CD14-positive monocyte (primary cell): ENCODE results near the gene ARRB1. TPM values are rescaled to one million over a fixed set of nuclear protein-coding genes. Genes with fewer than 3 reads are reported as not detected.

Source experiments
- DNase-seq, 3 donors: peaks; one replicate each; pipeline ENCODE4 v3.0.0-alpha.2; 2011 to 2022
- H2AFZ ChIP-seq: 2 replicates; pipeline ENCODE4 v1.6.0; 2012; ENCODE audit warnings: mild to moderate bottlenecking, low read depth, low read length, inconsistent platforms; ENCODE audit not compliant: insufficient read depth, poor library complexity, severe bottlenecking
- H3K27ac ChIP-seq, 2 donors: 1 replicate in 1 of 2; 2 replicates in 1 of 2; pipeline ENCODE4 v1.5.1; 2012 to 2013; ENCODE audit warnings: low read length in 2 of 2, control low read depth in 1 of 2, inconsistent platforms in 1 of 2, low read depth in 1 of 2, mild to moderate bottlenecking in 1 of 2
- H3K27me3 ChIP-seq, 2 donors: one replicate each; pipeline versions ENCODE4 v1.6.0 to v1.6.1; 2011 to 2013; ENCODE audit warnings: low read length in 2 of 2; ENCODE audit not compliant: control insufficient read depth in 2 of 2, insufficient read depth in 2 of 2
- H3K36me3 ChIP-seq, 2 donors: replicated peaks in 1 of 2; 1 replicate in 1 of 2; 2 replicates in 1 of 2; pipeline versions ENCODE4 v1.5.1 to v1.6.1; 2012 to 2013; ENCODE audit warnings: low read length in 2 of 2, control low read depth in 1 of 2, inconsistent platforms in 1 of 2, mild to moderate bottlenecking in 1 of 2; ENCODE audit not compliant: insufficient read depth in 2 of 2, control insufficient read depth in 1 of 2
- H3K4me1 ChIP-seq, 2 donors: 1 replicate in 1 of 2; 2 replicates in 1 of 2; pipeline versions ENCODE4 v1.5.1 to v1.6.1; 2012 to 2013; ENCODE audit warnings: low read length in 2 of 2, control low read depth in 1 of 2, inconsistent platforms in 1 of 2, mild to moderate bottlenecking in 1 of 2, moderate library complexity in 1 of 2; ENCODE audit not compliant: insufficient read depth in 2 of 2, control insufficient read depth in 1 of 2
- H3K4me2 ChIP-seq: replicated peaks from 2 replicates; pipeline ENCODE3; 2012; ENCODE audit warnings: low read length, moderate library complexity, mild to moderate bottlenecking; ENCODE audit not compliant: poor library complexity, severe bottlenecking; ENCODE audit errors: extremely low read depth
- H3K4me3 ChIP-seq, 3 experiments: fragments of 200-600 bp in 1 of 3; sonication (generic) in 1 of 3; replicated peaks in 1 of 3; 1 replicate in 2 of 3; 2 replicates in 1 of 3; pipeline ENCODE4 v1.5.1; 2011 to 2013; ENCODE audit warnings: low read length in 3 of 3, mild to moderate bottlenecking in 3 of 3, control low read depth in 2 of 3, low read depth in 2 of 3, inconsistent platforms in 1 of 3, moderate library complexity in 1 of 3
- H3K79me2 ChIP-seq: 2 replicates; pipeline ENCODE4 v1.6.0; 2012; ENCODE audit warnings: mild to moderate bottlenecking, control low read depth, inconsistent platforms, low read length, moderate library complexity; ENCODE audit not compliant: insufficient read depth
- H3K9ac ChIP-seq: 2 replicates; pipeline ENCODE4 v1.6.0; 2017; ENCODE audit warnings: low read length, mild to moderate bottlenecking; ENCODE audit not compliant: insufficient read depth, poor library complexity, severe bottlenecking
- H3K9me3 ChIP-seq, 2 donors: replicated peaks in 1 of 2; 1 replicate in 1 of 2; 2 replicates in 1 of 2; pipeline versions ENCODE4 v1.5.1 to v1.6.1; 2012 to 2013; ENCODE audit warnings: low read length in 2 of 2, control low read depth in 1 of 2; ENCODE audit not compliant: control insufficient read depth in 1 of 2, insufficient read depth in 1 of 2
- H4K20me1 ChIP-seq: 2 replicates; pipeline ENCODE4 v1.6.0; 2012; ENCODE audit warnings: mild to moderate bottlenecking, low read length, control low read depth, moderate library complexity; ENCODE audit not compliant: insufficient read depth
- H3K27ac Mint-ChIP-seq, 7 donors: one replicate each; pipeline ENCODE4 v1.8.0; 2020; ENCODE audit warnings: mild to moderate bottlenecking in 7 of 7, mixed read lengths in 7 of 7, moderate library complexity in 6 of 7, inconsistent platforms in 2 of 7
- H3K27me3 Mint-ChIP-seq, 3 donors: one replicate each; pipeline ENCODE4 v1.8.0; 2021 to 2022; ENCODE audit warnings: low read depth in 3 of 3, mild to moderate bottlenecking in 3 of 3, mixed read lengths in 3 of 3, moderate library complexity in 3 of 3, inconsistent platforms in 1 of 3
- H3K36me3 Mint-ChIP-seq, 2 donors: one replicate each; pipeline ENCODE4 v1.8.0; 2020; ENCODE audit warnings: mixed read lengths in 2 of 2, inconsistent platforms in 1 of 2, mild to moderate bottlenecking in 1 of 2
- H3K4me1 Mint-ChIP-seq: one replicate; pipeline ENCODE4 v1.8.0; 2020; ENCODE audit warnings: mild to moderate bottlenecking, mixed read lengths
- H3K4me3 Mint-ChIP-seq, 2 donors: one replicate each; pipeline ENCODE4 v1.8.0; 2020; ENCODE audit warnings: mild to moderate bottlenecking in 2 of 2, mixed read lengths in 2 of 2, moderate library complexity in 1 of 2
- H3K9me3 Mint-ChIP-seq, 7 donors: one replicate each; pipeline ENCODE4 v1.8.0; 2020 to 2022; ENCODE audit warnings: mixed read lengths in 7 of 7, mild to moderate bottlenecking in 6 of 7, moderate library complexity in 6 of 7, inconsistent platforms in 2 of 7
- WGBS: methylation state at CpG from one replicate; pipeline ENCODE4 v1.1.5; 2013; ENCODE audit warnings: missing lambda C conversion rate; ENCODE audit not compliant: insufficient coverage; 5-methylcytosine and 5-hydroxymethylcytosine counted together
- intact Hi-C, 2 donors: fragments of 100-400 bp; cut with micrococcal nuclease; formaldehyde crosslinking; loops; one replicate each; pipeline versions ENCODE4 v1.15.0 to v1.15.1; 2023
- polyA plus RNA-seq, 3 donors: library from polyadenylated mRNA; depleted of rRNA in 1 of 3; unstranded in 2 of 3; stranded (reverse) in 1 of 3; fragments of 300-500 nt in 2 of 3; fragments of >200 nt in 1 of 3; fragmentation: Illumina TruSeq in 2 of 3; gene quantifications; 1 replicate in 2 of 3; 2 replicates in 1 of 3; pipeline ENCODE4 v1.2.3, GENCODE V29; 2012 to 2021
- TF ChIP-seq, protein P1 (sequence below): fragments of 200-600 bp; IDR thresholded peaks from one replicate; pipeline ENCODE4 v1.8.0; 2022; ENCODE audit warnings: antibody characterized with exemption, mild to moderate bottlenecking

Gene ARRB1
- polyA plus RNA-seq, 3 donors, result 52.6 to 114 (median 66.5) TPM

DNA sequence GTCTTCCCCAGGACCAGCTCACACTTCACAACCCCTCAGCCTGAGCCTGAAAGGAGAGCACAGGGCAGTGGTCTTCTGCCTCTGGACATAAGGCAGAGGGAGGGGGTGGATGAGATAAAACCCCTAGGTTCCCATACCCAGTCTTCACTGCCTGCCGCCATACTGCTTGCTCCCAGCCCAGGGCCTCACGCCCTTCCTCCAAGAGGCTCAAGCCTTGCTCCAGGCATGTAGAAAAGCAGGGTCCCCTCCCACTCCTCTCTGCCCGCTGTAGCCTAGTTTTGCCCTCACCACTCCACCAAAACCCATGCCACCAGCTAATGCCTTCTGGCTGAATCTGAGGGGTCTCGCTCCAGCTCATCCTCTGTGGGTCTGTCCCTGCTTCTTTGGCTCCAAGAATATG, 5.2 kb downstream of the ARRB1 start:
- Mint-ChIP-seq H3K9me3 (peaks cover 0 to 1% (median 0%) of the 10 kb centered on the region in 7 donors), H3K4me1 (peaks cover 96% of the 10 kb centered on the region), H3K27me3 (no peaks in the 10 kb centered on the region), H3K27ac (peak overlapping the region; percentile 78 to 98 (median 88)), H3K4me3 (peak overlapping the region; percentile 58 to 73), H3K36me3 (peaks cover 38 to 71% of the 10 kb centered on the region in 2 donors)
- Histone ChIP-seq H3K36me3 (peaks cover 9 to 28% of the 10 kb centered on the region in 2 donors), H3K9me3 (no peaks in the 10 kb centered on the region), H3K27ac (peak overlapping the region; percentile 79 to 94), H3K4me3 (peak overlapping the region in 1 of 3 experiments; percentile 98), H2AFZ (no peak overlapping the region), H3K79me2 (peaks cover 100% of the 10 kb centered on the region), H3K9ac (peak overlapping the region; percentile 33), H3K27me3 (no peaks in the 10 kb centered on the region), H3K4me2 (peak overlapping the region; percentile 86), H3K4me1 (peaks cover 88 to 100% of the 10 kb centered on the region in 2 donors), H4K20me1 (peaks cover 98% of the 10 kb centered on the region)
- intact Hi-C loops, result loop anchor here in 1 of 2 donors (5.0 kb wide), 1 partner anchor 36 kb away; no protein-coding TSS in a partner anchor
- TF ChIP-seq, protein P1, sequence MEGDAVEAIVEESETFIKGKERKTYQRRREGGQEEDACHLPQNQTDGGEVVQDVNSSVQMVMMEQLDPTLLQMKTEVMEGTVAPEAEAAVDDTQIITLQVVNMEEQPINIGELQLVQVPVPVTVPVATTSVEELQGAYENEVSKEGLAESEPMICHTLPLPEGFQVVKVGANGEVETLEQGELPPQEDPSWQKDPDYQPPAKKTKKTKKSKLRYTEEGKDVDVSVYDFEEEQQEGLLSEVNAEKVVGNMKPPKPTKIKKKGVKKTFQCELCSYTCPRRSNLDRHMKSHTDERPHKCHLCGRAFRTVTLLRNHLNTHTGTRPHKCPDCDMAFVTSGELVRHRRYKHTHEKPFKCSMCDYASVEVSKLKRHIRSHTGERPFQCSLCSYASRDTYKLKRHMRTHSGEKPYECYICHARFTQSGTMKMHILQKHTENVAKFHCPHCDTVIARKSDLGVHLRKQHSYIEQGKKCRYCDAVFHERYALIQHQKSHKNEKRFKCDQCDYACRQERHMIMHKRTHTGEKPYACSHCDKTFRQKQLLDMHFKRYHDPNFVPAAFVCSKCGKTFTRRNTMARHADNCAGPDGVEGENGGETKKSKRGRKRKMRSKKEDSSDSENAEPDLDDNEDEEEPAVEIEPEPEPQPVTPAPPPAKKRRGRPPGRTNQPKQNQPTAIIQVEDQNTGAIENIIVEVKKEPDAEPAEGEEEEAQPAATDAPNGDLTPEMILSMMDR, result no peak
- 100% methylated on average over 3 of the region's 4 CpGs for WGBS
- no peak for DNase-seq

DNA sequence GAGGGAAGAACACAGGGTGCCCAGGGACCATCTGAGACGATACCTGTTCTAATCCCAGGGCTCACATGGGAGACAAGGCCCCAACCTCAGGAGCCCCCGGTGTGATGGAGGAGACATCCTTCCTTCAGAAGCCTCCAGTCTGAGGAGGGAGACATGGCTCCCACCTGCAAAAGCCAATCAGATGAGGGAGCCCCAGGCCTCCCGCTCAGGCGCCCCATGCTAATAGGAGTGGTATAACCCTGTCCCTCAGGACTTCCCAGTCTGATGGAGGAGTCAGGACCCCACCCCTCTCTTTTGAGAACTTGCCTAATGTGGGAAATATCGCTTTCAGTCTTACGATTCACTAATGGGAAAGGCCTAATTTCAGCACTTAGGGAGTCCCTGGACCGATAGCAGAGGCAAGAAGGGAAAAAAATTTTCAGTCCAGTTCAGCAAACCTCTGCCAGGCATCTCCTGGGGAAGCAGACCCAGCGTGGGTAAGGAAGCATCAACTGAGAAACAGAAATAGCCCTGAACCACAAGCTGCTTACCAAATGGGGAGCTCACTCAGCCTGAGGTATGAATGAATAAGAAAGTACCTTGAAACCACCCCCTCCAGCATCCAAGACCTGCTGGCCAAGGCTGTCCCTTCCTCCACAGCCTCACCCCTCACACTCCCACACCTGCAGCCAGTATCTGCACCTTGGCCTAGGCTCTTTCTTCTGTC, 5.9 kb downstream of the ARRB1 start:
- H2AFZ ChIP-seq, result no peak overlapping the region
- H3K4me1 ChIP-seq, result peaks cover 95 to 100% of the 10 kb centered on the region in 2 donors
- WGBS, result 27% methylated on average over 3 of the region's 8 CpGs
- intact Hi-C loops, result loop anchor here in 1 of 2 donors (5.0 kb wide), 1 partner anchor 37 kb away; no protein-coding TSS in a partner anchor
- H4K20me1 ChIP-seq, result peaks cover 99% of the 10 kb centered on the region
- peak overlapping the region; percentile 58 to 83 for H3K4me3 Mint-ChIP-seq
- peak overlapping the region; percentile 86 for H3K4me2 ChIP-seq
- H3K4me3 ChIP-seq, result peak overlapping the region in 1 of 3 experiments; percentile 98
- H3K4me1 Mint-ChIP-seq, result peaks cover 98% of the 10 kb centered on the region
- peak in 2 of 3 donors; percentile 24 to 86 for DNase-seq
- H3K27ac ChIP-seq, result peak overlapping the region; percentile 79 to 94
- H3K27me3 Mint-ChIP-seq, result no peaks in the 10 kb centered on the region
- H3K36me3 Mint-ChIP-seq, result peaks cover 35 to 68% of the 10 kb centered on the region in 2 donors
- H3K9me3 Mint-ChIP-seq, result peaks cover 0 to 1% (median 0%) of the 10 kb centered on the region in 7 donors
- TF ChIP-seq, protein P1, result no peak
- H3K79me2 ChIP-seq, result peaks cover 97% of the 10 kb centered on the region
- no peaks in the 10 kb centered on the region for H3K9me3 ChIP-seq
- H3K36me3 ChIP-seq, result peaks cover 9 to 28% of the 10 kb centered on the region in 2 donors
- peak overlapping the region; percentile 33 for H3K9ac ChIP-seq
- H3K27me3 ChIP-seq, result no peaks in the 10 kb centered on the region
- peak overlapping the region; percentile 78 to 98 (median 88) for H3K27ac Mint-ChIP-seq
